ENCODE results near the gene NXPH4. TPM values are rescaled to one million over a fixed set of nuclear protein-coding genes. Genes with fewer than 3 reads are reported as not detected.

NXPH4 gene
- total RNA-seq, 2 experiments from 2014 or later: 5.3 to 10.5 TPM

- H4K20me1 ChIP-seq (ENCODE audit: insufficient read depth, low read length): no peaks in the 10 kb centered on the region
Observed at GRCh38 chr12:57208631-57209282, 7.8 kb upstream of the NXPH4 start.

DNA sequence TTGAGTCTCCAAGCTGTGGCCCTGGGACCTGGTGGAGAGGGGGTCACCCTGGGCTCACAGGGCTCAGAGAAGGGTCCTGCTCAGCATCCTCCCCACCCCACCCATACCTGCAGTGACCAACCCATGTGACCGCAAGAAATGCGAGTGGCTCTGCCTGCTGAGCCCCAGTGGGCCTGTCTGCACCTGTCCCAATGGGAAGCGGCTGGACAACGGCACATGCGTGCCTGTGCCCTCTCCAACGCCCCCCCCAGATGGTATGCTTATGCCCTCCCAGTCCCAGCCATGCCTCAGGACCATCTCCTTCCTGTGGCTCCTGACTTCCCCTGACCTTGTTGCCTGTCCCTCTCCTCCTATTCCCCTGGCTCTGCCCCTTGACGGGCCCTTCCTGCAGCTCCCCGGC is 6.7 kb upstream of the NXPH4 start:
- no peak for TF ChIP-seq EZH2phosphoT487 (IDR thresholded peaks at IDR 0.05; ENCODE audit: borderline replicate concordance, low read depth, low read length)
- TF ChIP-seq CTCF (conservative IDR thresholded peaks at IDR 0.05; ENCODE audit: low read length): no peak
- CTCF ChIA-PET (ENCODE audit: unreplicated experiment): no interaction called here
- no peak overlapping the region for H3K27ac ChIP-seq (ENCODE audit: low read depth, low read length, poor library complexity, severe bottlenecking)
- DNase-seq (ENCODE audit: low spot score): no peak
- H4K20me1 ChIP-seq (ENCODE audit: insufficient read depth, low read length): no peaks in the 10 kb centered on the region
- H3K4me3 ChIP-seq (ENCODE audit: low read depth, low read length, poor library complexity, severe bottlenecking): no peak overlapping the region
- no peaks in the 10 kb centered on the region for H3K79me2 ChIP-seq (ENCODE audit: insufficient read depth, low read depth, low read length)
- no peaks in the 10 kb centered on the region for H3K36me3 ChIP-seq (ENCODE audit: insufficient read depth, low read length)
- no TSS peak for BruUV-seq (replicated peaks)
- H3K9me3 ChIP-seq (ENCODE audit: low read length): no peaks in the 10 kb centered on the region
- intact Hi-C loops (cut with micrococcal nuclease; ENCODE audit: unreplicated experiment): no loop called here
- POLR2A ChIA-PET: no interaction called here
- H2AFZ ChIP-seq (ENCODE audit: low read length): no peak overlapping the region
- H3K9me2 ChIP-seq (ENCODE audit: insufficient read depth, low read length): no peaks in the 10 kb centered on the region
- H3K4me1 ChIP-seq (ENCODE audit: insufficient read depth, low read length, poor library complexity, severe bottlenecking): peaks cover 39% of the 10 kb centered on the region
- no peak overlapping the region for H3K4me2 ChIP-seq (ENCODE audit: low read length)

More at GRCh38 chr12:57208631-57209282, 7.8 kb upstream of the NXPH4 start:
- Histone ChIP-seq H3K4me1 (ENCODE audit: insufficient read depth, low read length, poor library complexity, severe bottlenecking) (peaks cover 28% of the 10 kb centered on the region), H3K4me3 (ENCODE audit: low read depth, low read length, poor library complexity, severe bottlenecking) (no peak overlapping the region), H3K36me3 (ENCODE audit: insufficient read depth, low read length) (no peaks in the 10 kb centered on the region), H3K79me2 (ENCODE audit: insufficient read depth, low read depth, low read length) (no peaks in the 10 kb centered on the region), H3K9me3 (ENCODE audit: low read length) (no peaks in the 10 kb centered on the region), H3K27ac (ENCODE audit: low read depth, low read length, poor library complexity, severe bottlenecking) (no peak overlapping the region), H3K4me2 (ENCODE audit: low read length) (no peak overlapping the region), H2AFZ (ENCODE audit: low read length) (no peak overlapping the region), H3K9me2 (ENCODE audit: insufficient read depth, low read length) (no peaks in the 10 kb centered on the region)
- POLR2A ChIA-PET: no interaction called here
- CTCF ChIA-PET (ENCODE audit: unreplicated experiment): no interaction called here
- DNase-seq (ENCODE audit: low spot score): no peak
- intact Hi-C loops (cut with micrococcal nuclease; ENCODE audit: unreplicated experiment): no loop called here
- no peak for TF ChIP-seq CTCF (conservative IDR thresholded peaks at IDR 0.05; ENCODE audit: low read length)
- no TSS peak for BruUV-seq (replicated peaks)

- no peaks in the 10 kb centered on the region for H3K9me2 ChIP-seq (ENCODE audit: insufficient read depth, low read length)
- no peaks in the 10 kb centered on the region for H3K9me3 ChIP-seq (ENCODE audit: low read length)
- peak overlapping the region; percentile 59; the same call in 1 of the 2 replicates for H3K4me2 ChIP-seq (ENCODE audit: low read length)
- POLR2A ChIA-PET: no interaction called here
- intact Hi-C loops (cut with micrococcal nuclease; ENCODE audit: unreplicated experiment): no loop called here
- H3K36me3 ChIP-seq (ENCODE audit: insufficient read depth, low read length): no peaks in the 10 kb centered on the region
- H4K20me1 ChIP-seq (ENCODE audit: insufficient read depth, low read length): no peaks in the 10 kb centered on the region
- H2AFZ ChIP-seq (ENCODE audit: low read length): peak overlapping the region; percentile 15; the same call in 1 of the 2 replicates
- CTCF ChIA-PET (ENCODE audit: unreplicated experiment): no interaction called here
- no peak for DNase-seq (ENCODE audit: low spot score)
- H3K4me1 ChIP-seq (ENCODE audit: insufficient read depth, low read length, poor library complexity, severe bottlenecking): peaks cover 45% of the 10 kb centered on the region
- no peaks in the 10 kb centered on the region for H3K79me2 ChIP-seq (ENCODE audit: insufficient read depth, low read depth, low read length)
- TF ChIP-seq CTCF (conservative IDR thresholded peaks at IDR 0.05; ENCODE audit: low read length): no peak
- TF ChIP-seq EZH2phosphoT487 (IDR thresholded peaks at IDR 0.05; ENCODE audit: borderline replicate concordance, low read depth, low read length): no peak
- H3K4me3 ChIP-seq (ENCODE audit: low read depth, low read length, poor library complexity, severe bottlenecking): no peak overlapping the region
- no peak overlapping the region for H3K27ac ChIP-seq (ENCODE audit: low read depth, low read length, poor library complexity, severe bottlenecking)
- no TSS peak for BruUV-seq (replicated peaks)
Observed at GRCh38 chr12:57210461-57210860, 6.1 kb upstream of the NXPH4 start.
